IMR-90 (cell line): Measurements from ENCODE around the gene ZNF219. TPM values are rescaled to one million over a fixed set of nuclear protein-coding genes. Genes with fewer than 3 reads are reported as not detected.

Experiments
- ATAC-seq: fragments of 200-7000 bp; cut with Tn5 transposase; 2 replicates; pipeline ENCODE4 v1.9.1; 2020; ENCODE audit warnings: low read depth, mild to moderate bottlenecking, moderate library complexity
- BruUV-seq: library from RNA; stranded (reverse); fragments of 400-500 nt; replicated peaks from 2 replicates; lab custom pipeline; 2021; lab: Mats Ljungman, UMichigan
- CTCF ChIA-PET: fragments of 300-600 bp; formaldehyde crosslinking; extraction: SDS; loops from one replicate; lab custom pipeline; 2021; ENCODE audit warnings: antibody characterized with exemption; lab: Yijun Ruan, JAX
- POLR2A ChIA-PET: fragments of 300-600 bp; sonication (Branson Sonifier 250); formaldehyde crosslinking; loops from one replicate; lab custom pipeline; 2022; ENCODE audit warnings: antibody characterized with exemption; ENCODE audit not compliant: unreplicated experiment; lab: Charles Lee
- DNase-seq: peaks from one replicate; pipeline ENCODE4 v3.0.0; 2013
- H2AFZ ChIP-seq: replicated peaks from 2 replicates; pipeline ENCODE3; 2013; ENCODE audit warnings: low read length, mild to moderate bottlenecking; ENCODE audit not compliant: poor library complexity
- H2AK5ac ChIP-seq: 2 replicates; pipeline ENCODE4 v1.6.1; 2013; ENCODE audit warnings: low read depth, low read length, inconsistent platforms
- H2AK9ac ChIP-seq: replicated peaks from 2 replicates; pipeline ENCODE3; 2013; ENCODE audit warnings: mild to moderate bottlenecking, low read depth, low read length, moderate library complexity; ENCODE audit not compliant: poor library complexity
- H2BK120ac ChIP-seq: 2 replicates; pipeline ENCODE4 v1.6.1; 2013; ENCODE audit warnings: low read depth, low read length, inconsistent platforms
- H2BK15ac ChIP-seq: 3 replicates; pipeline ENCODE4 v1.6.1; 2013; ENCODE audit warnings: low read depth, low read length, inconsistent platforms
- H2BK20ac ChIP-seq: 2 replicates; pipeline ENCODE4 v1.6.1; 2013; ENCODE audit warnings: low read depth, mild to moderate bottlenecking, inconsistent platforms, low read length, moderate library complexity
- H2BK5ac ChIP-seq: 2 replicates; pipeline ENCODE4 v1.6.1; 2013; ENCODE audit warnings: mild to moderate bottlenecking, low read depth, low read length, inconsistent platforms; ENCODE audit not compliant: poor library complexity, severe bottlenecking
- H3K14ac ChIP-seq: replicated peaks from 2 replicates; pipeline ENCODE4 v1.6.1; 2013; ENCODE audit warnings: low read depth, low read length, inconsistent platforms
- H3K18ac ChIP-seq: 2 replicates; pipeline ENCODE4 v1.6.1; 2013; ENCODE audit warnings: low read depth, low read length, control low read depth
- H3K23ac ChIP-seq: 2 replicates; pipeline ENCODE4 v1.6.1; 2013; ENCODE audit warnings: low read depth, low read length, inconsistent platforms
- H3K27ac ChIP-seq: 2 replicates; pipeline ENCODE4 v1.5.1; 2013; ENCODE audit warnings: mild to moderate bottlenecking, control low read depth, low read length; ENCODE audit not compliant: insufficient read depth
- H3K27me3 ChIP-seq: 2 replicates; pipeline ENCODE4 v1.6.1; 2013; ENCODE audit warnings: low read length; ENCODE audit not compliant: control insufficient read depth, insufficient read depth
- H3K36me3 ChIP-seq: 2 replicates; pipeline ENCODE4 v1.6.1; 2013; ENCODE audit warnings: low read length, mixed read lengths; ENCODE audit not compliant: control insufficient read depth, insufficient read depth
- H3K4ac ChIP-seq: 2 replicates; pipeline ENCODE4 v1.6.1; 2013; ENCODE audit warnings: low read depth, low read length, inconsistent platforms
- H3K4me1 ChIP-seq: 2 replicates; pipeline ENCODE4 v1.6.1; 2013; ENCODE audit warnings: low read length, mixed read lengths; ENCODE audit not compliant: control insufficient read depth, insufficient read depth
- H3K4me2 ChIP-seq: 2 replicates; pipeline ENCODE4 v1.6.1; 2013; ENCODE audit warnings: low read depth, mild to moderate bottlenecking, control low read depth, low read length, moderate library complexity
- H3K4me3 ChIP-seq: 2 replicates; pipeline ENCODE4 v1.5.1; 2013; ENCODE audit warnings: low read depth, mild to moderate bottlenecking, control low read depth, low read length, moderate library complexity; ENCODE audit not compliant: insufficient read depth
- H3K56ac ChIP-seq: 2 replicates; pipeline ENCODE4 v1.6.1; 2013; ENCODE audit warnings: low read length, inconsistent platforms; ENCODE audit not compliant: insufficient read depth; ENCODE audit errors: extremely low read depth
- H3K79me1 ChIP-seq, 2 experiments: 2 replicates each; pipeline ENCODE4 v1.6.1; 2013; ENCODE audit warnings: low read length in 2 of 2, inconsistent platforms in 1 of 2, low read depth in 1 of 2
- H3K9ac ChIP-seq: 2 replicates; pipeline ENCODE4 v1.6.1; 2013; ENCODE audit warnings: low read depth, low read length, control low read depth
- H3K9me1 ChIP-seq: 2 replicates; pipeline ENCODE4 v1.6.1; 2013; ENCODE audit warnings: low read length, inconsistent platforms; ENCODE audit not compliant: insufficient read depth
- H3K9me3 ChIP-seq: 2 replicates; pipeline ENCODE4 v1.6.1; 2013; ENCODE audit warnings: low read length; ENCODE audit not compliant: control insufficient read depth, insufficient read depth
- H4K20me1 ChIP-seq: 2 replicates; pipeline ENCODE4 v1.6.1; 2013; ENCODE audit warnings: low read length, inconsistent platforms; ENCODE audit not compliant: insufficient read depth
- H4K5ac ChIP-seq: 2 replicates; pipeline ENCODE4 v1.6.1; 2013; ENCODE audit warnings: mild to moderate bottlenecking, low read depth, low read length, control low read depth
- H4K8ac ChIP-seq, 2 experiments: 2 replicates each; pipeline ENCODE4 v1.6.1; 2013; ENCODE audit warnings: low read depth in 2 of 2, low read length in 2 of 2, control low read depth in 1 of 2, inconsistent platforms in 1 of 2
- H4K91ac ChIP-seq: 2 replicates; pipeline ENCODE4 v1.6.1; 2013; ENCODE audit warnings: low read depth, low read length, inconsistent platforms; ENCODE audit not compliant: insufficient read depth
- CEBPB ChIP-seq: IDR thresholded peaks from 2 replicates; pipeline ENCODE4 v1.6.1; 2012; ENCODE audit warnings: low read depth, low read length, improper control_type of control experiment
- CTCF ChIP-seq: conservative IDR thresholded peaks from 2 replicates; pipeline ENCODE4 v1.5.1; 2012; ENCODE audit warnings: mild to moderate bottlenecking, low read depth, low read length, improper control_type of control experiment
- FOS ChIP-seq: fragments of 150-350 bp; IDR thresholded peaks from 2 replicates; pipeline ENCODE4 v1.6.1; 2016; ENCODE audit warnings: low read depth, low read length
- POLR2A ChIP-seq: IDR thresholded peaks from 2 replicates; pipeline ENCODE4 v1.6.1; 2012; ENCODE audit warnings: mild to moderate bottlenecking, low read depth, low read length
- RAD21 ChIP-seq: IDR thresholded peaks from 2 replicates; pipeline ENCODE4 v1.6.1; 2012; ENCODE audit warnings: low read length, improper control_type of control experiment
- SMC3 ChIP-seq: fragments of 150-350 bp; IDR thresholded peaks from 2 replicates; pipeline ENCODE4 v1.6.1; 2016; ENCODE audit warnings: low read depth, mild to moderate bottlenecking, antibody characterized with exemption, low read length, moderate library complexity
- WGBS, 2 experiments: methylation state at CpG; one replicate each; pipeline versions ENCODE4 v1.1.5 to v1.1.7; 2013; ENCODE audit warnings: missing lambda C conversion rate in 2 of 2; ENCODE audit not compliant: insufficient read length in 1 of 2; ENCODE audit errors: extremely low coverage in 2 of 2; 5-methylcytosine and 5-hydroxymethylcytosine counted together
- dilution Hi-C: fragments of 300-500 bp; cut with HindIII; formaldehyde crosslinking; loops from one replicate; pipeline ENCODE4 v1.14.3; 2018; ENCODE audit warnings: low sequenced_read_pairs; ENCODE audit not compliant: unreplicated experiment
- in situ Hi-C: fragments of 300-500 bp; cut with MboI; formaldehyde crosslinking; loops from 3 replicates; pipeline ENCODE4 v1.14.3; 2019; ENCODE audit warnings: low sequenced_read_pairs, inconsistent platforms, mixed read lengths
- intact Hi-C: fragments of 100-400 bp; cut with micrococcal nuclease; formaldehyde crosslinking; loops from 2 replicates; pipeline ENCODE4 v1.10.0; 2022
- polyA plus RNA-seq, 3 experiments: library from polyadenylated mRNA; depleted of rRNA; stranded (reverse); fragments of >200 nt; gene quantifications; 2 replicates each; pipeline ENCODE4 v1.2.3, GENCODE V29; 2012; ENCODE audit warnings: low replicate concordance in 1 of 3
- total RNA-seq: library from RNA; depleted of rRNA; stranded (reverse); fragments of >200 nt; gene quantifications from 2 replicates; pipeline ENCODE4 v1.2.3, GENCODE V29; 2012

Gene ZNF219
- total and polyA plus RNA-seq, 2 of the 4 experiments (the other 2 are of a cell fraction) = 0.90 to 3.8 TPM

- Histone ChIP-seq H3K9me1 (peaks cover 10% of the 10 kb centered on the region), H3K9ac (peak overlapping the region; percentile 66), H3K27ac (peak overlapping the region; percentile 96; the same call in 1 of the 2 replicates), H3K4ac (peak overlapping the region; percentile 81), H2BK15ac (0 out of 3 replicates have a peak overlapping the region, but pooled peaks have one; percentile 40), H2AK5ac (0 out of 2 replicates have a peak overlapping the region, but pooled peaks have one; percentile 63), H4K5ac (peak overlapping the region; percentile 28; the same call in 1 of the 2 replicates), H3K4me1 (peaks cover 22% of the 10 kb centered on the region), H2AFZ (no peak overlapping the region), H3K4me3 (peak overlapping the region; percentile 46), H3K9me3 (no peaks in the 10 kb centered on the region), H3K18ac (peak overlapping the region; percentile 22; the same call in 1 of the 2 replicates), H2AK9ac (no peak overlapping the region), H3K36me3 (peaks cover 39% of the 10 kb centered on the region), H4K8ac (peak overlapping the region in 1 of 2 experiments; percentile 58; a peak in 3 of 4 replicates), H3K4me2 (peak overlapping the region; percentile 93), H3K79me1 (peaks cover 23 to 61% of the 10 kb centered on the region in 2 experiments), H3K27me3 (no peaks in the 10 kb centered on the region), H3K56ac (peak overlapping the region; percentile 81), H2BK5ac (peak overlapping the region; percentile 97), H2BK20ac (peak overlapping the region; percentile 2; the same call in 1 of the 2 replicates), H4K20me1 (peaks cover 10% of the 10 kb centered on the region), H3K14ac (peak overlapping the region; percentile 77), H4K91ac (peak overlapping the region; percentile 53; the same call in 1 of the 2 replicates), H3K23ac (peak overlapping the region; percentile 82), H2BK120ac (peak overlapping the region; percentile 70)
- in situ Hi-C loops (no loop called here), intact Hi-C loops (no loop called here), dilution Hi-C loops (no loop called here)
- no TSS peak for BruUV-seq
- ChIA-PET POLR2A (interaction anchor here (0.6 to 1.0 kb wide), 3 partner anchors 12 to 29 kb away, joined by 3 to 8 read pairs (median 5); partner anchors contain the start of gene TMEM253), CTCF (interaction anchor here (1.0 to 2.8 kb wide), 6 partner anchors 11 to 57 kb away, joined by 3 to 18 read pairs (median 4); no protein-coding TSS in a partner anchor)
- DNase-seq = peak; percentile 81
- ATAC-seq = peak; percentile 33
- no CpG with 5 or more reads among the region's 4 CpGs for WGBS, 2 experiments
- peak; percentile 42; the same call in 1 of the 2 replicates for TF ChIP-seq FOS
- TF ChIP-seq CTCF = peak; percentile 31; the same call in 1 of the 2 replicates
- TF ChIP-seq RAD21 = no peak; the same call in 1 of the 2 replicates
- no peak; the same call in 1 of the 2 replicates for TF ChIP-seq POLR2A
- no peak; the same call in 1 of the 2 replicates for TF ChIP-seq SMC3
- TF ChIP-seq CEBPB = peak; percentile 80
These were observed 26.4 kb downstream of the ZNF219 start for GRCh38 chr14:21072031-21072473.
